H9 (cell line): ENCODE results near the gene PDE6H. TPM values are rescaled to one million over a fixed set of nuclear protein-coding genes. Genes with fewer than 3 reads are reported as not detected.

Experiments
- DNase-seq: peaks from one replicate; pipeline ENCODE4 v3.0.0-alpha.2; 2017
- H2AFZ ChIP-seq: one replicate; pipeline ENCODE4 v1.6.1; 2013; ENCODE audit warnings: mild to moderate bottlenecking, low read length, control low read depth, moderate library complexity
- H2AK5ac ChIP-seq: 2 replicates; pipeline ENCODE4 v1.6.1; 2013; ENCODE audit warnings: low read length, control low read depth, mixed read lengths; ENCODE audit not compliant: insufficient read length
- H2BK120ac ChIP-seq: one replicate; pipeline ENCODE4 v1.6.1; 2013; ENCODE audit warnings: low read depth, mild to moderate bottlenecking, low read length, control low read depth, inconsistent platforms; ENCODE audit not compliant: poor library complexity, severe bottlenecking
- H2BK12ac ChIP-seq: 2 replicates; pipeline ENCODE4 v1.6.1; 2013; ENCODE audit warnings: low read length, control low read depth, mixed read lengths, low read depth; ENCODE audit not compliant: insufficient read length
- H2BK15ac ChIP-seq: 2 replicates; pipeline ENCODE4 v1.6.1; 2013; ENCODE audit warnings: low read depth, low read length, control low read depth
- H2BK20ac ChIP-seq: one replicate; pipeline ENCODE4 v1.6.1; 2013; ENCODE audit warnings: low read depth, mild to moderate bottlenecking, low read length, control low read depth, inconsistent platforms; ENCODE audit not compliant: poor library complexity, severe bottlenecking
- H2BK5ac ChIP-seq: 2 replicates; pipeline ENCODE4 v1.6.1; 2013; ENCODE audit warnings: low read length, control low read depth, mixed read lengths; ENCODE audit not compliant: insufficient read length
- H3K14ac ChIP-seq: 2 replicates; pipeline ENCODE4 v1.6.1; 2013; ENCODE audit warnings: low read length, control low read depth; ENCODE audit not compliant: insufficient read depth
- H3K18ac ChIP-seq: 2 replicates; pipeline ENCODE4 v1.6.1; 2013; ENCODE audit warnings: low read depth, mild to moderate bottlenecking, mixed read lengths, low read length, control low read depth; ENCODE audit not compliant: insufficient read length
- H3K23ac ChIP-seq: 2 replicates; pipeline ENCODE4 v1.6.1; 2013; ENCODE audit warnings: low read length, control low read depth, mixed read lengths, low read depth; ENCODE audit not compliant: insufficient read length
- H3K23me2 ChIP-seq: 2 replicates; pipeline ENCODE4 v1.6.1; 2013; ENCODE audit warnings: low read depth, mild to moderate bottlenecking, mixed read lengths, low read length, control low read depth; ENCODE audit not compliant: insufficient read length, poor library complexity, severe bottlenecking
- H3K27ac ChIP-seq: 2 replicates; pipeline ENCODE4 v1.5.1; 2013; ENCODE audit warnings: low read length, control low read depth, mixed read lengths, low read depth; ENCODE audit not compliant: insufficient read length
- H3K27me3 ChIP-seq: 2 replicates; pipeline ENCODE4 v1.6.1; 2013; ENCODE audit warnings: low read length, control low read depth, inconsistent platforms; ENCODE audit not compliant: insufficient read depth
- H3K4ac ChIP-seq: 2 replicates; pipeline ENCODE4 v1.6.1; 2013; ENCODE audit warnings: low read depth, mild to moderate bottlenecking, control low read depth, inconsistent platforms, low read length, moderate library complexity
- H3K4me1 ChIP-seq: 2 replicates; pipeline ENCODE4 v1.6.1; 2013; ENCODE audit warnings: low read length, control low read depth, inconsistent platforms; ENCODE audit not compliant: insufficient read depth
- H3K4me2 ChIP-seq: 2 replicates; pipeline ENCODE4 v1.6.1; 2013; ENCODE audit warnings: low read length, control low read depth, mixed read lengths; ENCODE audit not compliant: insufficient read length, insufficient read depth
- H3K56ac ChIP-seq: 2 replicates; pipeline ENCODE4 v1.6.1; 2013; ENCODE audit warnings: low read depth, mild to moderate bottlenecking, mixed read lengths, low read length, control low read depth; ENCODE audit not compliant: insufficient read length
- H3K79me1 ChIP-seq: 2 replicates; pipeline ENCODE4 v1.6.1; 2013; ENCODE audit warnings: low read depth, mild to moderate bottlenecking, moderate library complexity, low read length, control low read depth, inconsistent platforms; ENCODE audit not compliant: insufficient read depth, poor library complexity, severe bottlenecking
- H3K79me2 ChIP-seq: 2 replicates; pipeline ENCODE4 v1.6.1; 2013; ENCODE audit warnings: low read length, control low read depth, inconsistent platforms; ENCODE audit not compliant: insufficient read depth
- H3K9ac ChIP-seq: 2 replicates; pipeline ENCODE4 v1.6.1; 2013; ENCODE audit warnings: low read length, control low read depth, mixed read lengths; ENCODE audit not compliant: insufficient read length; ENCODE audit errors: extremely low read depth
- H3K9me3 ChIP-seq: one replicate; pipeline ENCODE4 v1.6.1; 2013; ENCODE audit warnings: low read depth, low read length, inconsistent platforms; ENCODE audit not compliant: control insufficient read depth
- H3T11ph ChIP-seq: one replicate; pipeline ENCODE4 v1.6.1; 2013; ENCODE audit warnings: mild to moderate bottlenecking, low read length, control low read depth, inconsistent platforms
- H4K20me1 ChIP-seq: one replicate; pipeline ENCODE4 v1.6.1; 2013; ENCODE audit not compliant: control insufficient read depth, insufficient read length, insufficient read depth
- H4K5ac ChIP-seq: 2 replicates; pipeline ENCODE4 v1.6.1; 2013; ENCODE audit warnings: low read depth, mild to moderate bottlenecking, mixed read lengths, low read length, control low read depth; ENCODE audit not compliant: insufficient read length
- H4K8ac ChIP-seq: replicated peaks from 2 replicates; pipeline ENCODE4 v1.6.1; 2013; ENCODE audit warnings: low read length, control low read depth, mixed read lengths, low read depth; ENCODE audit not compliant: insufficient read length
- H4K91ac ChIP-seq: 2 replicates; pipeline ENCODE4 v1.6.1; 2013; ENCODE audit warnings: low read depth, mild to moderate bottlenecking, moderate library complexity, mixed read lengths, low read length, control low read depth; ENCODE audit not compliant: insufficient read length
- H3K27ac Mint-ChIP-seq, 3 experiments: 2 replicates in 2 of 3; 3 replicates in 1 of 3; pipeline ENCODE4 v1.8.0; 2020 to 2021; ENCODE audit warnings: mixed read lengths in 3 of 3, mild to moderate bottlenecking in 1 of 3, moderate library complexity in 1 of 3
- H3K27me3 Mint-ChIP-seq: 2 replicates; pipeline ENCODE4 v1.8.0; 2021; ENCODE audit warnings: low read depth, mild to moderate bottlenecking, moderate library complexity, mixed read lengths
- H3K36me3 Mint-ChIP-seq, 3 experiments: 2 replicates in 2 of 3; 3 replicates in 1 of 3; pipeline ENCODE4 v1.8.0; 2020 to 2021; ENCODE audit warnings: low read depth in 3 of 3, mixed read lengths in 3 of 3; ENCODE audit not compliant: insufficient read depth in 1 of 3
- H3K4me1 Mint-ChIP-seq, 2 experiments: 2 replicates each; pipeline ENCODE4 v1.8.0; 2020; ENCODE audit warnings: mixed read lengths in 2 of 2
- H3K4me3 Mint-ChIP-seq, 2 experiments: 2 replicates in 1 of 2; 3 replicates in 1 of 2; pipeline ENCODE4 v1.8.0; 2020 to 2021; ENCODE audit warnings: mild to moderate bottlenecking in 2 of 2, mixed read lengths in 2 of 2, moderate library complexity in 1 of 2
- H3K9me3 Mint-ChIP-seq, 2 experiments: 2 replicates in 1 of 2; 3 replicates in 1 of 2; pipeline ENCODE4 v1.8.0; 2020; ENCODE audit warnings: mild to moderate bottlenecking in 2 of 2, mixed read lengths in 2 of 2, moderate library complexity in 1 of 2
- CTCF ChIP-seq: fragments of 200-600 bp; sonication (generic); conservative IDR thresholded peaks from 3 replicates; pipeline ENCODE4 v1.8.0; 2021; ENCODE audit warnings: antibody characterized with exemption, mild to moderate bottlenecking
- WGBS: extraction: QIAGEN DNeasy Blood & Tissue Kit; methylation state at CpG from one replicate; pipeline ENCODE4 v1.1.7; 2013; ENCODE audit warnings: missing lambda C conversion rate, low lambda C conversion rate, mixed read lengths; ENCODE audit not compliant: insufficient read length; ENCODE audit errors: extremely low coverage; 5-methylcytosine and 5-hydroxymethylcytosine counted together
- total RNA-seq: library from RNA; stranded (reverse); gene quantifications from 2 replicates; pipeline ENCODE4 v1.2.1, GENCODE V29; 2021

The PDE6H gene
- total RNA-seq, 1 experiment from 2014 or later, result not detected

GRCh38 chr12:14950982-14951746 is 21.7 kb upstream of the PDE6H start:
- Histone ChIP-seq H3K27ac (no peak overlapping the region), H2AFZ (no peak overlapping the region), H3K9ac (no peak overlapping the region)

More at GRCh38 chr12:14950982-14951746, 21.7 kb upstream of the PDE6H start:
- H3T11ph ChIP-seq, result no peak overlapping the region
- H3K9me3 ChIP-seq, result no peaks in the 10 kb centered on the region
- H2BK120ac ChIP-seq, result no peak overlapping the region
- H3K4me2 ChIP-seq, result no peak overlapping the region
- H3K9me3 Mint-ChIP-seq, result no peaks in the 10 kb centered on the region
- no peak overlapping the region for H4K8ac ChIP-seq
- H3K18ac ChIP-seq, result no peak overlapping the region
- H2AK5ac ChIP-seq, result no peak overlapping the region
- no peak overlapping the region for H3K4me3 Mint-ChIP-seq
- H3K56ac ChIP-seq, result no peak overlapping the region
- peaks cover 7% of the 10 kb centered on the region; the same call in 1 of the 2 replicates for H3K4me1 ChIP-seq
- DNase-seq, result peak; percentile 70
- no peak overlapping the region for H4K91ac ChIP-seq
- H3K79me1 ChIP-seq, result no peaks in the 10 kb centered on the region
- no peak overlapping the region for H2BK5ac ChIP-seq
- no peak overlapping the region for H2BK15ac ChIP-seq
- H3K23ac ChIP-seq, result no peak overlapping the region
- no peaks in the 10 kb centered on the region for H3K79me2 ChIP-seq
- no peak overlapping the region for H2BK12ac ChIP-seq
- H3K14ac ChIP-seq, result no peak overlapping the region
- no peaks in the 10 kb centered on the region for H3K23me2 ChIP-seq
- H3K27me3 Mint-ChIP-seq, result no peaks in the 10 kb centered on the region; the same call in 1 of the 2 replicates
- H2BK20ac ChIP-seq, result no peak overlapping the region
- H3K4me1 Mint-ChIP-seq, result peaks cover 10 to 11% of the 10 kb centered on the region in 2 experiments
- H3K27ac Mint-ChIP-seq, result no peak overlapping the region
- H4K20me1 ChIP-seq, result no peaks in the 10 kb centered on the region
- no peak for TF ChIP-seq CTCF
- H4K5ac ChIP-seq, result no peak overlapping the region
- H3K36me3 Mint-ChIP-seq, result no peaks in the 10 kb centered on the region
- no peak overlapping the region for H3K4ac ChIP-seq
- no peaks in the 10 kb centered on the region for H3K27me3 ChIP-seq
- WGBS, result no CpG with 5 or more reads among the region's 6 CpGs
